ENCODE data around the gene ZCCHC10.
A peak's percentile ranks its signal among the peaks of the same experiment; 100 is the strongest.
"Not testable (repeated sequence)": the region's sequence is repeated elsewhere in the genome, so short reads cannot be mapped to it uniquely, and the experiment has no call there.

The ZCCHC10 gene

DNA sequence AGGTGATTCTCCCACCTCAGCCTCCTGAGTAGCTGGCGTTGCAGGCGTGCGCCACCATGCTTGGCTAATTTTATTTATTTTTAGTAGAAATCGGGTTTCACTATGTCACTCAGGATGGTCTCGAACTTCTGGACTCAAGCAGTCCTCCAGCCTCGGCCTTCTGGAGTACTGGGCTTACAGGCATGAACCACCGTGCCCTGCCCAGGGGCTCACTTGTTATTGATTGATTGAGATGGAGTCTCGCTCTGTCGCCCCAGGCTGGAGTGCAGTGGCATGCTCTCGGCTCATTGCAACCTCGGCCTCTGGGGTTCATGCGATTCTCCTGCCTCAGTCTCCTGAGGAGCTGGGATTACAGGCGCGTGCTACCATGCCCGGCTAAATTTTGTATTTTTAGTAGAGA, 27.1 kb upstream of the ZCCHC10 start:
- peak overlapping the region; percentile 98 to 99 for H3K9ac ChIP-seq (ENCODE audit: low read length in 2 of 2)
- peak overlapping the region; percentile 96 to 99 for H3K4me3 ChIP-seq (ENCODE audit: low read length in 2 of 2)
- H3K4me1 ChIP-seq (ENCODE audit: control insufficient read depth, insufficient read depth, low read length) = peaks cover 20% of the 10 kb centered on the region
- H3K27me3 ChIP-seq (ENCODE audit: control insufficient read depth in 1 of 2, insufficient read depth in 2 of 2, low read length in 2 of 2) = no peaks in the 10 kb centered on the region
- H3K9me3 ChIP-seq (ENCODE audit: control insufficient read depth in 2 of 2, low read length in 2 of 2) = no peaks in the 10 kb centered on the region
- no peak overlapping the region for H3K27ac ChIP-seq (ENCODE audit: low read length)
- H3K36me3 ChIP-seq (ENCODE audit: control insufficient read depth in 2 of 2, insufficient read depth in 2 of 2, low read length in 2 of 2) = no peaks in the 10 kb centered on the region

DNA sequence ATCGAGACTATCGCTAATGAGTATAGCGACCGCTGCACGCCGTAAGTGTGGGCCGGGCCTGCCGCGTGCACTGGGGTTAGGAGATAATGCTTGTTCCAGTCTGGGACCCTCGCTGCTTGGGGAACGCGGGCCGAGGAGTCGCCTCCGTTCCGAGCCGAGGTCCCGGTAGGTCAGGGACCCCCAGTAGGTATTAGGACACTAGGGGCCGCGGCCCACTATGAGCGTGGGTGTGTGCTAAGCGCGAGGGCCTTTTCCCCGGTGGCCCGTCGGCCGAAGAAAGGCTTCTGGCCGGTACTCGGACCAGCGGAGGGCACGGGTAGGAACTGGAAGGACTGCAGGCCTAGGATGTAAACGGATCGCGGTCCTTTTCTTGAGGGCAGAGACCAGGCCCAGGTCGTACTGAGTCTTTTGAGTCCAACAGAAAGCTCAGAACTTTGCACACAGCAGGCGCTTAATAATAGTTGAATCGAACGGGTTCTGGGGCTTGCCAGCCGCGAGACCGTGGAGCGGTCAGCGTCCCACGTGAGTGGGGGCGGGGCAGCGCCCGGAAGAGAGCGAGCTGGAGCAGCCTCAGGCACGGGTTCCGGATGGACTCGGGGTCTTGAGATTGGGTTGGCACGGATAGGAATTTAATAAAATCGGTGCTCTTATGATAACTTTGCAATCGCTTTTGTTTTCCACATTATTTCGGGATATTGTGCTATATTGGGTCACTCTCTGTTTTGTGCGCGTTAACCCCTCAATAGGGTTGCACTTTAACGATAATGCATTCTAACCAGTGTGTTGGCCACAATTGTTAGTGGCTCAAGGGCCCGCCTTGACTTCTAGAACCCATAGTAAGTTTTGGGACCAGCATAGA, 26.2 kb upstream of the ZCCHC10 start:
- H3K36me3 ChIP-seq (ENCODE audit: control insufficient read depth in 2 of 2, insufficient read depth in 2 of 2, low read length in 2 of 2) = no peaks in the 10 kb centered on the region
- H3K27me3 ChIP-seq (ENCODE audit: control insufficient read depth in 1 of 2, insufficient read depth in 2 of 2, low read length in 2 of 2) = no peaks in the 10 kb centered on the region
- peak overlapping the region; percentile 96 to 99 for H3K4me3 ChIP-seq (ENCODE audit: low read length in 2 of 2)
- H3K9ac ChIP-seq (ENCODE audit: low read length in 2 of 2) = peak overlapping the region; percentile 98 to 99
- peak overlapping the region; percentile 100 for H3K27ac ChIP-seq (ENCODE audit: low read length)
- no peaks in the 10 kb centered on the region for H3K9me3 ChIP-seq (ENCODE audit: control insufficient read depth in 2 of 2, low read length in 2 of 2)
- H3K4me1 ChIP-seq (ENCODE audit: control insufficient read depth, insufficient read depth, low read length) = peaks cover 22% of the 10 kb centered on the region

DNA sequence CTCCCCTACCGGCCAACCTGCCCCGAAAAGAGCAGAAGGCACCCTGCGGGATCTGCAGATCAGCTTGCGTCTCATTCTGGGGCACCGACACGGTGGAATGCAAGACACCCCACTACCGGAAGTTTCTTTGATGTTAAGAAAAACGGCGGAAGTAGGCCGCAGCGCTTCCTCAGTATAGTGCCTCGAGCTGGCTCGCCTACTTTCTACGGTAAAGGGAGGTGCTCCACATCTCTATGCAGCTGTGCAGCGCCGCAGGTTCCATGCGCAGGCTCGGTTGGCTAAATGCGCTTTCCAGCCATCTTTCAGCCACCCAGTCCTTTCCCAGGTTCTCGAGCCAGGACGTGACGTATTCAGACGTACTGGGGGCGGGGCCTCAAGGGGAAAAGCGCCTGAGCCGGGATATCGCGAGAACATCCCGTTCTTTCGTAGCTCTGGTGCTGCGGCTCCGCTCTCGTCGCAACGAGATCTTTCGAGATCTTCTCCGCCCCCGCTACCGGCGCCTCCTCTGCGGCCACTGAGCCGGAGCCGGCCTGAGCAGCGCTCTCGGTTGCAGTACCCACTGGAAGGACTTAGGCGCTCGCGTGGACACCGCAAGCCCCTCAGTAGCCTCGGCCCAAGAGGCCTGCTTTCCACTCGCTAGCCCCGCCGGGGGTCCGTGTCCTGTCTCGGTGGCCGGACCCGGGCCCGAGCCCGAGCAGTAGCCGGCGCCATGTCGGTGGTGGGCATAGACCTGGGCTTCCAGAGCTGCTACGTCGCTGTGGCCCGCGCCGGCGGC, 25.4 kb upstream of the ZCCHC10 start, which contains the start of gene HSPA4:
Gene HSPA4, plus strand, starts transcription at position 472 of the 775 bp plus-strand sequence. Its CDS starts 238 bp downstream, at position 710.
- peak within 1 kb of the TSS; percentile 100 for H3K27ac ChIP-seq (ENCODE audit: low read length)
- peak within 1 kb of the TSS; percentile 98 to 99 for H3K9ac ChIP-seq (ENCODE audit: low read length in 2 of 2)
- H3K27me3 ChIP-seq (ENCODE audit: control insufficient read depth in 1 of 2, insufficient read depth in 2 of 2, low read length in 2 of 2) = no peaks in the 10 kb centered on the region
- H3K4me3 ChIP-seq (ENCODE audit: low read length in 2 of 2) = peak within 1 kb of the TSS; percentile 96 to 99
- H3K4me1 ChIP-seq (ENCODE audit: control insufficient read depth, insufficient read depth, low read length) = peaks cover 22% of the 10 kb centered on the region
- no peaks in the 10 kb centered on the region for H3K36me3 ChIP-seq (ENCODE audit: control insufficient read depth in 2 of 2, insufficient read depth in 2 of 2, low read length in 2 of 2)
- H3K9me3 ChIP-seq (ENCODE audit: control insufficient read depth in 2 of 2, low read length in 2 of 2) = no peaks in the 10 kb centered on the region

DNA sequence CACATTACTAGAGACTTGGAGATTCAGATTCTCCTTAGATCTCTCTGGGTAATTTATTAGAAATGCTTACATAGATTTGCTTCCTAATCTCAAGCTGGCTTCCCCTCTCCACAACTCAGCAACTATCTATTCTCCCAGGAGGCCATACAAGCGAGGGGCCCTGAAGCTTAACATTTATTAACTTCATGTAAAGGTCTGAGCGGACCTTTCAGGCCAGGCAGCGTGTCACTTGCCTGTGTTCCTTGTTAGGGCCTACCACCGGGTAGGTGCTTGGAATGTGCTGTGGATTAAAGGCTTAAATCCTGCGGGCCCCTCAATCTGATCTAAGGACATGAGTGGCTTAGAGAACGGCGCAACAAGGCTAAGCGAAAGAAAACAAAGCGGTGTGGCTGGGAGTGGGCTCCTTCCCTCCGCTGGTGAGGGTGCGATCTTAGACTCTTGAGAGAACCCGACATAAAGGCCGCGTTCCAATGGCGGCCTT, 24.8 kb upstream of the ZCCHC10 start:
- H3K4me3 ChIP-seq (ENCODE audit: low read length in 2 of 2) = peak overlapping the region; percentile 96 to 99
- peaks cover 22% of the 10 kb centered on the region for H3K4me1 ChIP-seq (ENCODE audit: control insufficient read depth, insufficient read depth, low read length)
- peak overlapping the region; percentile 98 to 99 for H3K9ac ChIP-seq (ENCODE audit: low read length in 2 of 2)
- no peaks in the 10 kb centered on the region for H3K27me3 ChIP-seq (ENCODE audit: control insufficient read depth in 1 of 2, insufficient read depth in 2 of 2, low read length in 2 of 2)
- H3K36me3 ChIP-seq (ENCODE audit: control insufficient read depth in 2 of 2, insufficient read depth in 2 of 2, low read length in 2 of 2) = no peaks in the 10 kb centered on the region
- peak overlapping the region; percentile 100 for H3K27ac ChIP-seq (ENCODE audit: low read length)
- no peaks in the 10 kb centered on the region for H3K9me3 ChIP-seq (ENCODE audit: control insufficient read depth in 2 of 2, low read length in 2 of 2)

DNA sequence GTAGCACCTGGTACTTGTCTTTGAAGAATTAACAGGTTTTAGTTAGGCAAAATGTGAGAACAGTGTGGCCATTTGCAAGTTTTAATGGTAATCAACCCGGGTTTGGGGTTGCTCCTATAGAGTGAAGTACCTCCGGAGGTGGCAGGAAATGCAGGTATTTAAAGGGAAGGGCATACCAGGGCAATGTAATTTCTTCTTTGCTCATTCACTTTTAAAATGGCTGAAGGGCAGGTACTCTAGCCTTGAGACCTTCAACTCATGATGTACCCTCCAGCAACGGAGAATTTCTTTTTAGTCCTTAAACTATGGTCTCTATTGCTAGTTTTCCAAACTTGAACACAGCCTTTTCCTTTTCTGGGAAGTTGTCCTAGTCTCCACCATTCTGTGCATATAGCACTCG, 24.2 kb upstream of the ZCCHC10 start:
- H3K4me1 ChIP-seq (ENCODE audit: control insufficient read depth, insufficient read depth, low read length) = peaks cover 22% of the 10 kb centered on the region
- H3K4me3 ChIP-seq (ENCODE audit: low read length in 2 of 2) = peak overlapping the region; percentile 96 to 99
- H3K9ac ChIP-seq (ENCODE audit: low read length in 2 of 2) = peak overlapping the region; percentile 42 to 98
- H3K27me3 ChIP-seq (ENCODE audit: control insufficient read depth in 1 of 2, insufficient read depth in 2 of 2, low read length in 2 of 2) = no peaks in the 10 kb centered on the region
- H3K36me3 ChIP-seq (ENCODE audit: control insufficient read depth in 2 of 2, insufficient read depth in 2 of 2, low read length in 2 of 2) = no peaks in the 10 kb centered on the region
- H3K27ac ChIP-seq (ENCODE audit: low read length) = peak overlapping the region; percentile 100
- no peaks in the 10 kb centered on the region for H3K9me3 ChIP-seq (ENCODE audit: control insufficient read depth in 2 of 2, low read length in 2 of 2)

DNA sequence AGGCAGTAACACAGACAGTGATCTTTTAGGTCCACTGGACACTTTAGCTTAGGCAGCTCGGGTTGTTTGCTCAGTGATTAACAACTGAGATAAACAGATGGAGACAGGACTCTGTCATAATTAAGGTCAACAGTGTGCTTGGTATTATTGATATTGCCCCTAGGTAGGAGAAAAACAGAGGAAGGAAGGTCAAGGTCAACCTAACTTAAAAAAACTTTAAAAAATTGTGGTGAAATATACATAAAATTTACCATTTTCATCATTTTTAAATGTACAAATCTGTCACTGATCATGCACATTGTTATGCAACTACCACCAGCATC, 23.3 kb upstream of the ZCCHC10 start:
- H3K4me3 ChIP-seq (ENCODE audit: low read length in 2 of 2) = no peak overlapping the region
- peaks cover 22% of the 10 kb centered on the region for H3K4me1 ChIP-seq (ENCODE audit: control insufficient read depth, insufficient read depth, low read length)
- H3K27me3 ChIP-seq (ENCODE audit: control insufficient read depth in 1 of 2, insufficient read depth in 2 of 2, low read length in 2 of 2) = no peaks in the 10 kb centered on the region
- H3K9ac ChIP-seq (ENCODE audit: low read length in 2 of 2) = no peak overlapping the region
- no peaks in the 10 kb centered on the region for H3K9me3 ChIP-seq (ENCODE audit: control insufficient read depth in 2 of 2, low read length in 2 of 2)
- H3K36me3 ChIP-seq (ENCODE audit: control insufficient read depth in 2 of 2, insufficient read depth in 2 of 2, low read length in 2 of 2) = no peaks in the 10 kb centered on the region
- no peak overlapping the region for H3K27ac ChIP-seq (ENCODE audit: low read length)

DNA sequence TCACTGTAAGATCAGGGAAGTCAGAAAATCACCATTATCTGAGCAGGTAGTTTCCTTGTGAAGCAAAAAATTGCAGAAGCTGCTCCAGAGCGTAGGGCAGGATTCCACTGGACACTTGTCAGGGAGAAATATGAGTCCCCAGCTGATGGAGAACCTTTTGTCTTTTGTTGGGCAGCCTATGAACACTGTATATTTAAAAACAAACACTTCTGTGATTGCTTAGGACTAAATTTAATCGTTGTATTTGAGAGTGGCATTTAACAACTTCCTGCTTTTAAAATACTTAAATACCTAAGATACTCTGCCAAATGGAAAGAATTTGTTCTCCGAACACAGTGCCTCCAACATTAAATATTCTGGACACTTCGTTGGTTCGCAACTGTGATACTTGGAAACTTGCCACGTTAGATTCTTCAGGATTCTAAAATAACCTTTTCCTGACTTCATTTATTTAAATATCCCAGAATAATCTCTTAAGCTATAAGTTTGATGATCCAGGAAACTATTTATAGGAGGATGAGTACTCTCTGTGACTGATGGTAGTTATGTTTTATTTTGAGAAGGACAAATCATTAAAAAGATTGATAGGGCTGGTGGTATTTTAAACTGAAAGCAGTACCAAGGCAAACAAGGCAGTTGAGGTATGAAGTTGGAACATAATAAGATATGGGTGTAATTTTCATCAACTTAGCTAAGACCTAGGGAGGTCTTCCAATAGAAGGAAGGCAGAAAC, 22.8 kb upstream of the ZCCHC10 start:
- Histone ChIP-seq H3K36me3 (ENCODE audit: control insufficient read depth in 2 of 2, insufficient read depth in 2 of 2, low read length in 2 of 2) (no peaks in the 10 kb centered on the region), H3K27me3 (ENCODE audit: control insufficient read depth in 1 of 2, insufficient read depth in 2 of 2, low read length in 2 of 2) (no peaks in the 10 kb centered on the region), H3K4me3 (ENCODE audit: low read length in 2 of 2) (no peak overlapping the region), H3K9me3 (ENCODE audit: control insufficient read depth in 2 of 2, low read length in 2 of 2) (no peaks in the 10 kb centered on the region), H3K9ac (ENCODE audit: low read length in 2 of 2) (no peak overlapping the region), H3K4me1 (ENCODE audit: control insufficient read depth, insufficient read depth, low read length) (peaks cover 22% of the 10 kb centered on the region), H3K27ac (ENCODE audit: low read length) (no peak overlapping the region)

DNA sequence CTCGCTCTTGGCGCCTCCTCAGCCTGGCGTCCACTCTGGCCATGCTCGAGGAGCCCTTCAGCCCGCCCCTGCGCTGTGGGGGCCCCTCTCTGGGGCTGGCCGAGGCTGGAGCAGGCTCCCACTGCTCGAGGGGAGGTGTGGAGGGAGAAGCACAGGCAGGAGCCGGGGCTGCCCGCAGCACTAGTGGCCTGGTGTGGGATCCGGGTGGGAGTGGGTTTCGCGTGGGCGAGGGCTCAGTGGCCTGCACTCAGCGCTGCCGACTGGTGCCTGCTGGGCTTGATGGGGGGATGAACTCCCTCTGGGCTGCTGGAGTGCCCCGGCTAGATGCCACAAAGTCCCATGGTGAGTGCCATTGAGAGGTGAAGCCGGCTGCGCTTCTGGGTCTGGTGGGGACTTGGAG, 21.1 kb upstream of the ZCCHC10 start:
- no peaks in the 10 kb centered on the region for H3K36me3 ChIP-seq (ENCODE audit: control insufficient read depth in 2 of 2, insufficient read depth in 2 of 2, low read length in 2 of 2)
- no peak overlapping the region for H3K27ac ChIP-seq (ENCODE audit: low read length)
- H3K9ac ChIP-seq (ENCODE audit: low read length in 2 of 2) = no peak overlapping the region
- peaks cover 14% of the 10 kb centered on the region for H3K4me1 ChIP-seq (ENCODE audit: control insufficient read depth, insufficient read depth, low read length)
- no peaks in the 10 kb centered on the region for H3K27me3 ChIP-seq (ENCODE audit: control insufficient read depth in 1 of 2, insufficient read depth in 2 of 2, low read length in 2 of 2)
- no peak overlapping the region for H3K4me3 ChIP-seq (ENCODE audit: low read length in 2 of 2)
- H3K9me3 ChIP-seq (ENCODE audit: control insufficient read depth in 2 of 2, low read length in 2 of 2) = no peaks in the 10 kb centered on the region

DNA sequence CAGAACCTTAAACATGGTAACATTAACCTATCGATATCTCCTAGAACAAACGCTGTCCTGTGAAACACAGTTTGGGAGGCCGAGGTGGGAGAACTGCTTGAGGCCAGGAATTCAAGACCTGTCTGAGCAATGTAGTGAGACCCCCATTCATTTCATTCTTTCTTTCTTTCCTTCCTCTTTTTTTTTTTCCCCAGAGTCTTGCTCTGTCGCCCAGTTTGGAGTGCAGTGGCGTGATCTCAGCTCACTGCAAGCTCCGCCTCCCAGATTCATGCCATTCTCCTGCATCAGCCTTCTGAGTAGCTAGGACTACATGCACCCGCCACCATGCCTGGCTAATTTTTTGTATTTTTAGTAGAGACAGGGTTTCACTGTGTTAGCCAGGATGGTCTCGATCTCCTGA, 20.2 kb upstream of the ZCCHC10 start:
- H3K4me3 ChIP-seq (ENCODE audit: low read length in 2 of 2); H3K27me3 ChIP-seq (ENCODE audit: control insufficient read depth in 1 of 2, insufficient read depth in 2 of 2, low read length in 2 of 2); H3K9me3 ChIP-seq (ENCODE audit: control insufficient read depth in 2 of 2, low read length in 2 of 2); H3K36me3 ChIP-seq (ENCODE audit: control insufficient read depth in 2 of 2, insufficient read depth in 2 of 2, low read length in 2 of 2); H3K9ac ChIP-seq (ENCODE audit: low read length in 2 of 2); H3K27ac ChIP-seq (ENCODE audit: low read length): not testable (repeated sequence)
- peaks cover 12% of the 10 kb centered on the region for H3K4me1 ChIP-seq (ENCODE audit: control insufficient read depth, insufficient read depth, low read length)

DNA sequence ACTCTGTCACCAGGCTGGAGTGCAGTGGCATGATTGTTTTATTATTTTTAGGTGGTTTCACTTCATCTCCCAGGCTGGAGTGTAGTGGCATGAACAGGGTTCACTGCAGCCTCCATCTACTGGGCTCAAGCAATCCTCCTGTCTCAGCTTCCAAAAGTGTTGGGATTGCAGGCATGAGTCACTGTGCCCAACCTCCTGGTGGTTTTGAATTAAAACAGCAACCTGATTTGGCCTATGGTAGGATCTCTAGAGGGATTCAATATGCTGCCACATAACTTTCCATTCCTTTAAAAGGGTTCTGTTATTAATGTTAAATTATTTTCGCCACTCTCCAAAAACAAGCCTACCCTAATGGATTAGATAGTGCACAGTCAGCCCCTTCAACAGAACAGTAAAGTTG, 15.6 kb upstream of the ZCCHC10 start:
- Histone ChIP-seq H3K27ac (ENCODE audit: low read length) (no peak overlapping the region), H3K9ac (ENCODE audit: low read length in 2 of 2) (no peak overlapping the region), H3K4me3 (ENCODE audit: low read length in 2 of 2) (no peak overlapping the region), H3K9me3 (ENCODE audit: control insufficient read depth in 2 of 2, low read length in 2 of 2) (no peaks in the 10 kb centered on the region), H3K4me1 (ENCODE audit: control insufficient read depth, insufficient read depth, low read length) (no peaks in the 10 kb centered on the region), H3K36me3 (ENCODE audit: control insufficient read depth in 2 of 2, insufficient read depth in 2 of 2, low read length in 2 of 2) (no peaks in the 10 kb centered on the region), H3K27me3 (ENCODE audit: control insufficient read depth in 1 of 2, insufficient read depth in 2 of 2, low read length in 2 of 2) (no peaks in the 10 kb centered on the region)
